Natural killer cell (primary cell): ENCODE data around the gene GTSE1. TPM values are rescaled to one million over a fixed set of nuclear protein-coding genes. Genes with fewer than 3 reads are reported as not detected.

ENCODE experiments used
- ATAC-seq, 3 donors: fragments of 150-1000 bp in 2 of 3; fragments of 200-7000 bp in 1 of 3; cut with Tn5 transposase; 1 replicate in 1 of 3; 2 replicates in 2 of 3; pipeline ENCODE4 v1.10.0; 2021; ENCODE audit warnings: mild to moderate bottlenecking in 2 of 3, moderate library complexity in 2 of 3
- DNase-seq, 2 donors: peaks; one replicate each; pipeline versions ENCODE4 v3.0.0 to v3.0.0-alpha.2; 2013 to 2021; ENCODE audit warnings: mixed read lengths in 1 of 2
- H3K27ac ChIP-seq: one replicate; pipeline ENCODE4 v1.5.1; 2013; ENCODE audit warnings: mild to moderate bottlenecking, low read length
- H3K27me3 ChIP-seq: one replicate; pipeline ENCODE4 v1.6.1; 2013; ENCODE audit warnings: low read length; ENCODE audit not compliant: control insufficient read depth, insufficient read depth
- H3K36me3 ChIP-seq: one replicate; pipeline ENCODE4 v1.6.1; 2013; ENCODE audit warnings: low read length; ENCODE audit not compliant: control insufficient read depth, insufficient read depth
- H3K4me1 ChIP-seq: one replicate; pipeline ENCODE4 v1.6.1; 2013; ENCODE audit warnings: low read length; ENCODE audit not compliant: control insufficient read depth, insufficient read depth
- H3K4me3 ChIP-seq: one replicate; pipeline ENCODE4 v1.5.1; 2013; ENCODE audit warnings: low read length
- H3K9me3 ChIP-seq: one replicate; pipeline ENCODE4 v1.6.1; 2013; ENCODE audit warnings: low read length; ENCODE audit not compliant: control insufficient read depth, insufficient read depth
- H3K27ac Mint-ChIP-seq, 2 donors: one replicate each; pipeline ENCODE4 v1.8.0; 2022; ENCODE audit warnings: mild to moderate bottlenecking in 2 of 2, mixed read lengths in 2 of 2, moderate library complexity in 1 of 2
- H3K27me3 Mint-ChIP-seq, 2 donors: one replicate each; pipeline ENCODE4 v1.8.0; 2022; ENCODE audit warnings: low read depth in 2 of 2, mixed read lengths in 2 of 2
- H3K36me3 Mint-ChIP-seq: one replicate; pipeline ENCODE4 v1.8.0; 2022; ENCODE audit warnings: mixed read lengths
- H3K4me1 Mint-ChIP-seq, 2 donors: one replicate each; pipeline ENCODE4 v1.8.0; 2022; ENCODE audit warnings: mixed read lengths in 2 of 2
- H3K4me3 Mint-ChIP-seq: one replicate; pipeline ENCODE4 v1.8.0; 2022; ENCODE audit warnings: mild to moderate bottlenecking, moderate library complexity, mixed read lengths
- H3K9me3 Mint-ChIP-seq, 2 donors: one replicate each; pipeline ENCODE4 v1.8.0; 2022; ENCODE audit warnings: mixed read lengths in 2 of 2
- CTCF ChIP-seq: fragments of 200-600 bp; IDR thresholded peaks from one replicate; pipeline ENCODE4 v1.8.0; 2022; ENCODE audit warnings: antibody characterized with exemption
- WGBS: methylation state at CpG from one replicate; pipeline ENCODE4 v1.1.7; 2013; ENCODE audit warnings: missing lambda C conversion rate; ENCODE audit not compliant: insufficient coverage; 5-methylcytosine and 5-hydroxymethylcytosine counted together
- intact Hi-C: fragments of 100-400 bp; cut with micrococcal nuclease; formaldehyde crosslinking; loops from one replicate; pipeline ENCODE4 v1.14.2; 2022
- total RNA-seq, 4 donors: library from RNA; stranded (reverse); fragments of 120-200 nt in 1 of 4; gene quantifications; one replicate each; pipeline versions ENCODE4 v1.2.3 to v1.2.4, GENCODE V29; 2013 to 2022

The GTSE1 gene
- total RNA-seq, 3 donors from 2014 or later (not counting 1 experiment from before 2014, with no cell fraction given), result 2.7 to 4.0 (median 2.9) TPM

- Mint-ChIP-seq H3K4me3 (no peak overlapping the region), H3K36me3 (no peaks in the 10 kb centered on the region), H3K4me1 (peaks cover 45 to 47% of the 10 kb centered on the region in 2 donors), H3K9me3 (peaks cover 3 to 9% of the 10 kb centered on the region in 2 donors), H3K27me3 (peaks cover 0 to 9% of the 10 kb centered on the region in 2 donors), H3K27ac (no peak overlapping the region)
- ATAC-seq (no peak), DNase-seq (no peak)
- H3K9me3 ChIP-seq, result peaks cover 22% of the 10 kb centered on the region
- intact Hi-C loops, result no loop called here
- TF ChIP-seq CTCF, result no peak
- no peak overlapping the region for H3K27ac ChIP-seq
- no peak overlapping the region for H3K4me3 ChIP-seq
- H3K27me3 ChIP-seq, result no peaks in the 10 kb centered on the region
- no peaks in the 10 kb centered on the region for H3K36me3 ChIP-seq
- H3K4me1 ChIP-seq, result peaks cover 46% of the 10 kb centered on the region
- 97% methylated on average over 19 of the region's 19 CpGs for WGBS
These were observed 80.3 kb downstream of the GTSE1 start for GRCh38 chr22:46376908-46377524.

DNA sequence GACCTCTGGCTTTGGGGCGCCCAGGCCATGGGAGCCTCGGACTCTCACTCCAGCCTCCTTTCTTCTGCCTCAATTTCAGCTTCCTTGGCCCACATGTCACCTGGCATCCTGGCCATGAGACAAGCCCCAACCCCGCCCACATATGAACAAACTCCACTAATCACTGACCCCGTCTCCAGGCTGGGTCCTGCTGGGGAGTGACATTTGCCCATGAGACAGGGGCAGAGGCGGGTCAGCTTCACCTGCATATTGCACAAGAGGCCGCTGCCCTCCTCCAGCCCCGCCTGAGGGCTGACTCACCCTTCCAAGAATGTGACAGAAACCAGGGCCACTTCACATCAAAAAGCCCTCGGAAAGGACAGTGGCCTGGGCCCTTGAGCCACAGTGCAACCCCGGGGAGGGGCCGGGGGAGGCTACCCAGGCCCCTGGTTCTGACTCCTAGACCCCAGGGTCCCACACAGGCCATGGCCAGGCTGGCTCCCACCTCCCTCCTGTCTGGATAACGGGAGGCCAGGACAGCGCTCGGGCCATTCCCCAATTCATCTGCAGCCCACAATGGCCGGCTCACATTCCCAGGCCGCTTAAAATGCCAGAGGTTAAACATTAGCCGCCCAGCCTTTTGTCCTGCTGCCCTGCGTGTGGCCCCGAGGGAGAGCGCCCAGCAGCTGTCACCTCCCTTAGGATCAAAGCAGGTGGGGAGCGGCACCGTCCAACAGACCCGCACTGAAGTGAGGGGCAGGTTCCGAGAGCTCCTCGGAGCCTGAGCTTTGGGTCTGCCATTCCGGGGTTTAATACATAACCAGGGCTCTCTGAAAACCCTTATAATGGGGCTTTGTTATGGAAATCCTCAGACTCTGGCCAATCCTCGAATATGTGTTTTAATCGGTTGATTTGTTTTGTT is 81.1 kb downstream of the GTSE1 start:
- Mint-ChIP-seq H3K36me3 (no peaks in the 10 kb centered on the region), H3K27me3 (peaks cover 0 to 9% of the 10 kb centered on the region in 2 donors), H3K27ac (no peak overlapping the region), H3K9me3 (peaks cover 3 to 9% of the 10 kb centered on the region in 2 donors), H3K4me3 (no peak overlapping the region), H3K4me1 (peaks cover 40 to 41% of the 10 kb centered on the region in 2 donors)
- Histone ChIP-seq H3K27me3 (no peaks in the 10 kb centered on the region), H3K9me3 (peaks cover 22% of the 10 kb centered on the region), H3K27ac (no peak overlapping the region), H3K36me3 (no peaks in the 10 kb centered on the region), H3K4me1 (peaks cover 38% of the 10 kb centered on the region), H3K4me3 (no peak overlapping the region)
- TF ChIP-seq CTCF, result no peak
- WGBS, result 94% methylated on average over 27 of the region's 27 CpGs
- ATAC-seq, result no peak
- intact Hi-C loops, result no loop called here
- DNase-seq, result no peak

- intact Hi-C loops, result no loop called here
- H3K27ac Mint-ChIP-seq, result no peak overlapping the region
- no peak for ATAC-seq
- H3K4me3 Mint-ChIP-seq, result no peak overlapping the region
- H3K4me3 ChIP-seq, result no peak overlapping the region
- peaks cover 0 to 9% of the 10 kb centered on the region in 2 donors for H3K27me3 Mint-ChIP-seq
- peaks cover 3 to 9% of the 10 kb centered on the region in 2 donors for H3K9me3 Mint-ChIP-seq
- peaks cover 22% of the 10 kb centered on the region for H3K9me3 ChIP-seq
- 91% methylated on average over 22 of the region's 22 CpGs for WGBS
- H3K36me3 ChIP-seq, result no peaks in the 10 kb centered on the region
- H3K27me3 ChIP-seq, result no peaks in the 10 kb centered on the region
- H3K27ac ChIP-seq, result no peak overlapping the region
- no peaks in the 10 kb centered on the region for H3K36me3 Mint-ChIP-seq
- no peak for TF ChIP-seq CTCF
- DNase-seq, result no peak
- H3K4me1 ChIP-seq, result peaks cover 31% of the 10 kb centered on the region
- peaks cover 34 to 38% of the 10 kb centered on the region in 2 donors for H3K4me1 Mint-ChIP-seq
These were observed 81.9 kb downstream of the GTSE1 start for GRCh38 chr22:46378426-46379065.
